Neural cell (in vitro differentiated cells): ENCODE measurements around the gene SCN7A. TPM values are rescaled to one million over a fixed set of nuclear protein-coding genes. Genes with fewer than 3 reads are reported as not detected.
"Not testable (repeated sequence)": the region's sequence is repeated elsewhere in the genome, so short reads cannot be mapped to it uniquely, and the experiment has no call there.

Experiments
- H2AFZ ChIP-seq: fragments of 200-600, 300-800 bp; sonication (generic), shearing (Covaris generic); 2 replicates; pipeline ENCODE4 v1.6.0; 2014; ENCODE audit warnings: low read depth, mild to moderate bottlenecking, antibody characterized with exemption, low read length, moderate library complexity
- H3F3A ChIP-seq: fragments of 200-600 bp; shearing (Covaris generic); 2 replicates; pipeline ENCODE4 v1.6.1; 2016; ENCODE audit warnings: mild to moderate bottlenecking, moderate library complexity, mixed read lengths, antibody characterized with exemption, low read length; ENCODE audit not compliant: insufficient read depth, poor library complexity, severe bottlenecking
- H3K27ac ChIP-seq: fragments of 200-600, 300-800 bp; sonication (generic), shearing (Covaris generic); 2 replicates; pipeline ENCODE4 v1.5.1; 2014; ENCODE audit warnings: mild to moderate bottlenecking, low read length, moderate library complexity
- H3K27me3 ChIP-seq: fragments of 300-800, 200-600 bp; sonication (generic), shearing (Covaris generic); 2 replicates; pipeline ENCODE4 v1.6.0; 2014; ENCODE audit warnings: mild to moderate bottlenecking, low read depth, low read length, moderate library complexity; ENCODE audit not compliant: insufficient read depth
- H3K36me3 ChIP-seq: fragments of 300-800, 200-600 bp; sonication (generic), shearing (Covaris generic); 2 replicates; pipeline ENCODE4 v1.5.1; 2014; ENCODE audit warnings: mild to moderate bottlenecking, antibody characterized with exemption, low read length, moderate library complexity; ENCODE audit not compliant: insufficient read depth
- H3K4me2 ChIP-seq: fragments of 300-800, 200-600 bp; sonication (generic), shearing (Covaris generic); 2 replicates; pipeline ENCODE4 v1.6.0; 2014; ENCODE audit warnings: mild to moderate bottlenecking, low read length
- H3K4me3 ChIP-seq: fragments of 300-800, 200-600 bp; sonication (generic), shearing (Covaris generic); 2 replicates; pipeline ENCODE4 v1.5.1; 2014; ENCODE audit warnings: mild to moderate bottlenecking, low read length, moderate library complexity
- H3K79me2 ChIP-seq: fragments of 200-600 bp; shearing (Covaris generic); replicated peaks from 2 replicates; pipeline ENCODE4 v1.6.0; 2014; ENCODE audit warnings: mild to moderate bottlenecking, low read length, moderate library complexity; ENCODE audit not compliant: insufficient read depth
- H3K9ac ChIP-seq: fragments of 300-800, 200-600 bp; sonication (generic), shearing (Covaris generic); 2 replicates; pipeline ENCODE4 v1.6.1; 2016; ENCODE audit warnings: mild to moderate bottlenecking, low read length, mixed read lengths
- H3K9me2 ChIP-seq: fragments of 200-600 bp; shearing (Covaris generic); 2 replicates; pipeline ENCODE4 v1.6.1; 2016; ENCODE audit warnings: mild to moderate bottlenecking, low read length, mixed read lengths; ENCODE audit not compliant: insufficient read depth
- H3K9me3 ChIP-seq: fragments of 200-600, 300-800 bp; sonication (generic), shearing (Covaris generic); 2 replicates; pipeline ENCODE4 v1.6.1; 2016; ENCODE audit warnings: mild to moderate bottlenecking, mixed run types, low read length, moderate library complexity, mixed read lengths
- H4K20me1 ChIP-seq: fragments of 200-600 bp; shearing (Covaris generic); 2 replicates; pipeline ENCODE4 v1.6.1; 2016; ENCODE audit warnings: mild to moderate bottlenecking, mixed run types; ENCODE audit not compliant: insufficient read depth
- EP300 ChIP-seq: fragments of 450-650 bp; conservative IDR thresholded peaks from 2 replicates; pipeline ENCODE4 v1.6.1; 2014; ENCODE audit warnings: antibody characterized with exemption, mild to moderate bottlenecking, moderate library complexity; ENCODE audit not compliant: poor library complexity, severe bottlenecking
- EZH2 ChIP-seq: fragments of 200-600, 300-800 bp; shearing (Covaris generic), sonication (generic); IDR thresholded peaks from 2 replicates; pipeline ENCODE4 v1.6.1; 2014; ENCODE audit warnings: antibody characterized with exemption, low read length, borderline replicate concordance, mild to moderate bottlenecking; ENCODE audit not compliant: insufficient read depth, poor library complexity, severe bottlenecking
- MXI1 ChIP-seq: fragments of 450-650 bp; conservative IDR thresholded peaks from 2 replicates; pipeline ENCODE4 v1.6.1; 2014; ENCODE audit warnings: antibody characterized with exemption, mild to moderate bottlenecking; ENCODE audit not compliant: poor library complexity, severe bottlenecking
- POLR2AphosphoS5 ChIP-seq: IDR thresholded peaks from 2 replicates; pipeline ENCODE4 v1.6.1; 2012
- TAF1 ChIP-seq: IDR thresholded peaks from 2 replicates; pipeline ENCODE4 v1.6.1; 2012; ENCODE audit warnings: low read depth
- polyA plus RNA-seq: library from polyadenylated mRNA; depleted of rRNA; stranded (reverse); fragments of >200 nt; gene quantifications from 2 replicates; pipeline ENCODE4 v1.2.3, GENCODE V29; 2014
- TF ChIP-seq, protein P1 (sequence below): fragments of 450-650 bp; IDR thresholded peaks from 2 replicates; pipeline ENCODE4 v1.5.1; 2014; ENCODE audit warnings: antibody characterized with exemption, mild to moderate bottlenecking, moderate library complexity; ENCODE audit not compliant: poor library complexity, severe bottlenecking
- TF ChIP-seq, protein P2 (sequence below): IDR thresholded peaks from 2 replicates; pipeline ENCODE4 v1.6.1; 2012; ENCODE audit warnings: borderline replicate concordance

SCN7A gene
- polyA plus RNA-seq, 1 donor from 2014 or later = 0.09 TPM

DNA sequence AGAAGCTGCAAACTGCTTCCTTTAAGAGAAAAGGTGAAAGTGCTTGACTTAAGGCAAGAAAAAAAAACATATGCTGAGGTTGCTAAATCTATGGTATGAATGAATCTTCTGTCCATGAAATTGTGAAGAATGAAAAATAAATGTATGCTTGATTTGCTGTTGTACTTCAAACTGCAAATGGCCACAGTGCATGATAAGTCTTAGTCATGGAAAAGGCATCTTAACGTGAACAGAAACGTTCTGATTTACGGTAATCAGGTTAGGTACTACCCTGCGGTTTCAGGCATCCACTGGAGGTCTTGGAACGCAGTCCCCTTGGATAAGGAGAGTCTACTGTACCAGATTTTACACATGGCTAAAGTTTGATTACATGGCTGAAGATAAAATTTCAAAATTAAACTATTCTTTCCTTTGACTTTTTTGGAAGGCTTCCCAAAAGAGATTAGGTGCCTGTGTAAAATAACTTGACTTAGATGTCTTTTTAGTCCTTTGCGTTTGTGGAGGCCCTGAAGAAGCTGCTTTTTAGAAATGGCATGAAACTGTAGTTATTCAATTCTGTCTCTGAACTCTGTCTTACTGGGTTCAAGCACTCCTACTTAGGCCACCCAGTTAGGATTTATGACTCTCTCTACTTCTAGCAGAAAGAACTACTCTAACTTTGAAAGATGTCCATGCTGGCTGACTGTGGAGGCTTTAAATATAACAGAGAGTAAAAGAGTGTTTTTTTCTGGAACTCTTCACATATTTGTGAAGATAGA, 82.4 kb downstream of the SCN7A start:
- Histone ChIP-seq H3K9me3 (no peaks in the 10 kb centered on the region), H3K9ac (no peak overlapping the region), H4K20me1 (no peaks in the 10 kb centered on the region), H3K79me2 (no peaks in the 10 kb centered on the region), H3K36me3 (no peaks in the 10 kb centered on the region), H3K4me3 (no peak overlapping the region), H3K27ac (no peak overlapping the region), H3F3A (no peaks in the 10 kb centered on the region), H3K4me2 (no peak overlapping the region), H3K9me2 (no peaks in the 10 kb centered on the region), H2AFZ (no peak overlapping the region), H3K27me3 (no peaks in the 10 kb centered on the region)
- TF ChIP-seq EZH2 (no peak), EP300 (no peak), TAF1 (no peak), POLR2AphosphoS5 (no peak), MXI1 (no peak)
- TF ChIP-seq, protein P1, sequence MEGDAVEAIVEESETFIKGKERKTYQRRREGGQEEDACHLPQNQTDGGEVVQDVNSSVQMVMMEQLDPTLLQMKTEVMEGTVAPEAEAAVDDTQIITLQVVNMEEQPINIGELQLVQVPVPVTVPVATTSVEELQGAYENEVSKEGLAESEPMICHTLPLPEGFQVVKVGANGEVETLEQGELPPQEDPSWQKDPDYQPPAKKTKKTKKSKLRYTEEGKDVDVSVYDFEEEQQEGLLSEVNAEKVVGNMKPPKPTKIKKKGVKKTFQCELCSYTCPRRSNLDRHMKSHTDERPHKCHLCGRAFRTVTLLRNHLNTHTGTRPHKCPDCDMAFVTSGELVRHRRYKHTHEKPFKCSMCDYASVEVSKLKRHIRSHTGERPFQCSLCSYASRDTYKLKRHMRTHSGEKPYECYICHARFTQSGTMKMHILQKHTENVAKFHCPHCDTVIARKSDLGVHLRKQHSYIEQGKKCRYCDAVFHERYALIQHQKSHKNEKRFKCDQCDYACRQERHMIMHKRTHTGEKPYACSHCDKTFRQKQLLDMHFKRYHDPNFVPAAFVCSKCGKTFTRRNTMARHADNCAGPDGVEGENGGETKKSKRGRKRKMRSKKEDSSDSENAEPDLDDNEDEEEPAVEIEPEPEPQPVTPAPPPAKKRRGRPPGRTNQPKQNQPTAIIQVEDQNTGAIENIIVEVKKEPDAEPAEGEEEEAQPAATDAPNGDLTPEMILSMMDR = no peak
- TF ChIP-seq, protein P2, sequence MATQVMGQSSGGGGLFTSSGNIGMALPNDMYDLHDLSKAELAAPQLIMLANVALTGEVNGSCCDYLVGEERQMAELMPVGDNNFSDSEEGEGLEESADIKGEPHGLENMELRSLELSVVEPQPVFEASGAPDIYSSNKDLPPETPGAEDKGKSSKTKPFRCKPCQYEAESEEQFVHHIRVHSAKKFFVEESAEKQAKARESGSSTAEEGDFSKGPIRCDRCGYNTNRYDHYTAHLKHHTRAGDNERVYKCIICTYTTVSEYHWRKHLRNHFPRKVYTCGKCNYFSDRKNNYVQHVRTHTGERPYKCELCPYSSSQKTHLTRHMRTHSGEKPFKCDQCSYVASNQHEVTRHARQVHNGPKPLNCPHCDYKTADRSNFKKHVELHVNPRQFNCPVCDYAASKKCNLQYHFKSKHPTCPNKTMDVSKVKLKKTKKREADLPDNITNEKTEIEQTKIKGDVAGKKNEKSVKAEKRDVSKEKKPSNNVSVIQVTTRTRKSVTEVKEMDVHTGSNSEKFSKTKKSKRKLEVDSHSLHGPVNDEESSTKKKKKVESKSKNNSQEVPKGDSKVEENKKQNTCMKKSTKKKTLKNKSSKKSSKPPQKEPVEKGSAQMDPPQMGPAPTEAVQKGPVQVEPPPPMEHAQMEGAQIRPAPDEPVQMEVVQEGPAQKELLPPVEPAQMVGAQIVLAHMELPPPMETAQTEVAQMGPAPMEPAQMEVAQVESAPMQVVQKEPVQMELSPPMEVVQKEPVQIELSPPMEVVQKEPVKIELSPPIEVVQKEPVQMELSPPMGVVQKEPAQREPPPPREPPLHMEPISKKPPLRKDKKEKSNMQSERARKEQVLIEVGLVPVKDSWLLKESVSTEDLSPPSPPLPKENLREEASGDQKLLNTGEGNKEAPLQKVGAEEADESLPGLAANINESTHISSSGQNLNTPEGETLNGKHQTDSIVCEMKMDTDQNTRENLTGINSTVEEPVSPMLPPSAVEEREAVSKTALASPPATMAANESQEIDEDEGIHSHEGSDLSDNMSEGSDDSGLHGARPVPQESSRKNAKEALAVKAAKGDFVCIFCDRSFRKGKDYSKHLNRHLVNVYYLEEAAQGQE = no peak

DNA sequence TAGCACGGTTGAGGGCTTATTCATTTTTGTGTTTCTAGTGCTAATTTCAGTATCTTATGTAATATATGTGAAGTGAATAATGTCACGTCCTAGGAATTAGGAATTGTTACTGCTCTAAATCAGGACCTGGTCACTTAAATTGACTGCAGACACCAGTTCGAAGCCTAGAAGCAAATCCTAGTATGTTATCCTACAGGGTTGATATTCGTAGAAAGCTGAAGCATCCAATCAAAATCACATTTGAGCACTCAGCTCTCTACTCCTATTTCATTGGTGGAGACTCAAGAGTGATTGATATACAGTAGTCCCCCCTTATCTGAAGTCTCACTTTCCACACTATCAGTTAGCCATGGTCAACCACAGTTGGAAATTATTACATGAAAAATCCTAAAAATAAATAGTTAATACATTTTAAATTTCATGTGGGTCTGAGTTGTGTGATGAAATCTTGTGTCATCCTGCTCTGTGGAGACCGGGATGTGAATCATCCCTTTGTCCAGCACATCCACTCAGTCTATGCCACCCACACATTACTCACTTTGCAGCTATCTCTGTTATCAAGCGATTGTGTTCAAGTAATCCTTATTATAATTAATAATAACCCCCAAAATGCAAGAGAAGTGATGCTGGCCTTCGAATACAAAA, 83.1 kb downstream of the SCN7A start:
- no peak for TF ChIP-seq POLR2AphosphoS5
- TF ChIP-seq EP300 = no peak
- no peak overlapping the region for H3K4me2 ChIP-seq
- no peaks in the 10 kb centered on the region for H3F3A ChIP-seq
- no peaks in the 10 kb centered on the region for H3K9me3 ChIP-seq
- H3K27ac ChIP-seq = no peak overlapping the region
- H3K9me2 ChIP-seq = no peaks in the 10 kb centered on the region
- H3K36me3 ChIP-seq = no peaks in the 10 kb centered on the region
- no peaks in the 10 kb centered on the region for H3K27me3 ChIP-seq
- no peak overlapping the region for H3K9ac ChIP-seq
- H2AFZ ChIP-seq = no peak overlapping the region
- H3K79me2 ChIP-seq = no peaks in the 10 kb centered on the region
- H4K20me1 ChIP-seq = no peaks in the 10 kb centered on the region
- no peak overlapping the region for H3K4me3 ChIP-seq

DNA sequence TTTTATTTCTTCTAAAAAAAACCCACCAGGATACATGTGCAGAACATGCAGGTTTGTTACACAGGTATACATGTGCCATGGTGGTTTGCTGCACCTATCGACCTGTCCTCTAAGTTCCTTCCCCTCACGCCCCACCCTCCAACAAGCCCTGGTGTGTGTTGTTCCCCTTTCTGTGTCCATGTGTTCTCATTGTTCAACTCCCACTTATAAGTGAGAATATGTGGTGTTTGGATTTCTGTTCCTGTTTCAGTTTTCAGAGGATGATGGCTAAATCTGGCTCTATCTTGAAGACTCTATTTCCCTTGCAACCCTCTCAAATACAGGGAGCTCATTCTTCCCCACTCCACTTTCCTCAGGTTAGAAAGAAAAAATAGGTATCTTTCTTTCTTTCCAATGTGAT, 86.3 kb downstream of the SCN7A start:
- H3F3A ChIP-seq, H3K27me3 ChIP-seq, H3K4me2 ChIP-seq, H3K79me2 ChIP-seq, H3K36me3 ChIP-seq, H3K9me2 ChIP-seq, H3K27ac ChIP-seq, H3K9me3 ChIP-seq, H3K9ac ChIP-seq, H3K4me3 ChIP-seq, H2AFZ ChIP-seq, H4K20me1 ChIP-seq: not testable (repeated sequence)
